HG03066 (cell line): Measurements from ENCODE around the gene OSBPL5.

Source experiments
- ATAC-seq: cut with Tn5 transposase; IDR thresholded peaks from one replicate; pipeline ENCODE4 v1.9.1; 2021; ENCODE audit warnings: low read depth; ENCODE audit not compliant: unreplicated experiment

Gene OSBPL5, protein sequence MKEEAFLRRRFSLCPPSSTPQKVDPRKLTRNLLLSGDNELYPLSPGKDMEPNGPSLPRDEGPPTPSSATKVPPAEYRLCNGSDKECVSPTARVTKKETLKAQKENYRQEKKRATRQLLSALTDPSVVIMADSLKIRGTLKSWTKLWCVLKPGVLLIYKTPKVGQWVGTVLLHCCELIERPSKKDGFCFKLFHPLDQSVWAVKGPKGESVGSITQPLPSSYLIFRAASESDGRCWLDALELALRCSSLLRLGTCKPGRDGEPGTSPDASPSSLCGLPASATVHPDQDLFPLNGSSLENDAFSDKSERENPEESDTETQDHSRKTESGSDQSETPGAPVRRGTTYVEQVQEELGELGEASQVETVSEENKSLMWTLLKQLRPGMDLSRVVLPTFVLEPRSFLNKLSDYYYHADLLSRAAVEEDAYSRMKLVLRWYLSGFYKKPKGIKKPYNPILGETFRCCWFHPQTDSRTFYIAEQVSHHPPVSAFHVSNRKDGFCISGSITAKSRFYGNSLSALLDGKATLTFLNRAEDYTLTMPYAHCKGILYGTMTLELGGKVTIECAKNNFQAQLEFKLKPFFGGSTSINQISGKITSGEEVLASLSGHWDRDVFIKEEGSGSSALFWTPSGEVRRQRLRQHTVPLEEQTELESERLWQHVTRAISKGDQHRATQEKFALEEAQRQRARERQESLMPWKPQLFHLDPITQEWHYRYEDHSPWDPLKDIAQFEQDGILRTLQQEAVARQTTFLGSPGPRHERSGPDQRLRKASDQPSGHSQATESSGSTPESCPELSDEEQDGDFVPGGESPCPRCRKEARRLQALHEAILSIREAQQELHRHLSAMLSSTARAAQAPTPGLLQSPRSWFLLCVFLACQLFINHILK

DNA sequence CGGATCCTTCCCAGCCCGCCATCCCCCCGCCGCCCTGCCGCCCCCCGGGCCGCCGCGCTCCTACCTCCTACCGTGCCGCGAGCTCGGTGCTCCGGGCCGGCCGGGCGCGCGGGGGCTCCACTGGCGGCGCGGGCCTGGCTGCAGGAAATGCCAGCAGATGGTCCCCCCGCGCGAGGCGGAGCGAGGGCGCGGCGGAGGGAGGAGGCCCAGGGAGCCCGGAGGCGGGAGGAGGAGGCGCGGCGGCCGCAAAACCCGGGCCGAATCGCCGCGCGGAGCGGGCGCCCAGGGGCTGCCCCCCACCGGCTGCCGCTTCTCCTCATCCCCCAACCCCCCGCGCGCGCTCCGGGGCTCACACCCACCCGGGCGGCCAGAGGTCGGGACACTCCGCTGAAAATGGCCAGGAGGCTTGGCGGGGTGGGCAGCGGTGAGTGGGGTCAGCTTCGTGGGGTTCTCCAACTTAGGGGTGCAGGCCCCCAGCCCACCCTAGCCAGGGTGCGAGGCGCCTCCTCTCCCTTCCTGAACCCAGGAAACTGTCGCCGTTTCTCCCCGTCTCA, at the start of gene OSBPL5:
Gene OSBPL5, minus strand, starts transcription at position 159 of the 554 bp plus-strand sequence. CDS start 36,162 bp downstream, outside the sequence.
- ATAC-seq, result no peak

DNA sequence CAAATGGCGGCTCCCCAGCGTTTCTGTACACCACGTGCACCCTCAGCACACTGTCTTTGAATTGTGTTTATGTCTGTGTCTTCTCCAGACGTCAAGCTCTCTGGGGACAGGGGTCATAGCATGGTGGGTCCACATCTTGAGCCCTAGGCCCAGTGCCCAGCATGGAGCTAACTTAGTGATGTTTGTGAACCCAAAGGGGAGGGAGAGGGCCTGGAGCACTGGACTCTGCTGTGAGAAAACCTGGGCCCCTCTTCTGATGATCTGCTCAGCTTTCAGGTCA, 49.2 kb upstream of the OSBPL5 start:
- no peak for ATAC-seq

DNA sequence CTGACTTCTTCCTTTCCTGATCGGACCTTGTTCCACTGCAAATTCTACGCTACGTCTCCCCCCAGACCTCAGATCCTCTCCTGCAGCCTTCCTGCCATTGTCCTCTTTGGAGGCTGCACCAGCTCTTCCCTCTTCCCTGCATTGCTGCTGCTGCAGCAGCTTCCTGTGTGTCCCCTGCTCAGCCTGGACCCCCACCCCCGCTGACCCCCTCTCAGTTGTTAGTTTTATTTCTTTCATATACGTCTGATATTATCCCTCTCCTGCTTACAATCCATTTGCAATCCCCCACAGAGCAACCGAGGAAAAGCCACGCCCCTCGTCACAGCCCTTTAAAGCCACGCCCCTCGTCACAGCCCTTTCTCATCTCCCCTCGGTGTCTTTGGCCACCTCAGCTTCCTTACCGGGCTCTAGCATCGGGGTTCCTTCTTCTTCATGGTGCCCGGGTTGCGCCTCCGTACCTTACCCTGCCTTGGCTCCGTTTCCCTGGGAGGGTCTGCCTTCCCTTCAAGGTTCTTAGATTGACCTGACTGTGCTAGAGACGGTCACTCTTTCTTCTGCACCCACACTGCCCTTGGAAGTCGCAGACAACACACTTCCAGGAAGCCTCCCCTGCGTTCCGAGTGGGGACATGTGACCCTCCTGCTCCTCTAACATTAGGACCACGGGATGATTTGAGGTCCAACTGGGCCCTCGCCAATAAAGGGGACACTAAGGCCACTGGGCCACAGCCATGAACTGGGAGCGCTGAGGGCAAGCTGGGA, 48.7 kb upstream of the OSBPL5 start:
- ATAC-seq, result no peak

DNA sequence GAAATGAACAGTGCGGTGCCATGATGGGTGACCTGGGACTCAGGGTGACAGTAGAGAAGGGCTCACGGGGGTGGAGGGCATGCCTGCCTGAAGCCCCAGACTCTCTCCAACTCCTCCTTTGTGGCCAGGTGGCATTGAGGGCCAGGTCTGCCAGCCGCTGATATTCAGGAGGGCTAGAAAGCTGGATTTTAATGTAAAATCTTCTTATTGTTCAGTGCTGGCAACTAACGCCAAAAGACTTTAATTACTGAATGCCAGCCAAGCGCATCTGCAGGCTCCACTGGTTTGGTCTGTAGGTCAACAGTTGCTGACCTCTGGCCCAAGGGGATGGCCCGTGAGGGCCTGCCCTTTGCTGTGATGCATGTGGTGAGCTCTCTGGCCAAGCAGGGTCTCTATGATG, 43.2 kb upstream of the OSBPL5 start:
- ATAC-seq, result no peak

GRCh38 chr11:3207526-3208189, 42.5 kb upstream of the OSBPL5 start:
- no peak for ATAC-seq

- ATAC-seq, result no peak
Measured at GRCh38 chr11:3206922-3207204, 41.8 kb upstream of the OSBPL5 start.

DNA sequence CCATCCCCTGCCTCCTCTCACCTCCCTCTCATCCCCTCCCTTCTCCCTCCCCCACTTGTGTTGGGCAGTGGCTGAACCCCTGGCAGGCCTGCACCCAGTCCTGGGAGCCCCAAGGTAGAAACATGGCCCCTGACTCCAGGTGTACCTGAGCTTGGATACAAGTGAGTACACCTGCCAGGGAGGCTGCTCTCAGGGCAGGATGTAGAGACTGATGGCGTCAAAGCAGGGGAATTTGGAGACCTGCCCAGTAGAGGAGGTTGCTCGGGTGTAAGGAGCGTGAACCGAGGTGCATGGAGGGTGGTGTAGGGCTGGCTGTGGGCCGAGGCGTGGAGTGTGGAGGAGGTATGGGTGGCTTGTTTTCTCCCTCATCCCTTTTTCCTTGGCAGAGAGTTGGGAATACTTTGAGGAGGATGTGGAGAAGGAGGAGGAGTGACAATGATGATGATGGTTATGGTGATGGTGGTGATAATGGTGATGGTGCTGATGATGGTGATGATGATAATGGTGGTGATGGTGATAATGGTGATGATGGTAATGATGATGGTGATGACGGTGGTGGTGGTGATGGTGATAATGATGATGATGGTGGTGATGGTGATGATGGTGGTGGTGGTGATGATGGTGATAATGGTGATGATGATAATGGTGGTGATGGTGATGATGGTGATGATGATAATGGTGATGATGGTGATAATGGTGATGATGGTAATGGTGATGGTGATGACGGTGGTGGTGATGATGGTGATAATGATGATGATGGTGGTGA, 41.2 kb upstream of the OSBPL5 start:
- ATAC-seq, result no peak

- no peak for ATAC-seq
Measured at GRCh38 chr11:3205261-3206155, 40.4 kb upstream of the OSBPL5 start.

DNA sequence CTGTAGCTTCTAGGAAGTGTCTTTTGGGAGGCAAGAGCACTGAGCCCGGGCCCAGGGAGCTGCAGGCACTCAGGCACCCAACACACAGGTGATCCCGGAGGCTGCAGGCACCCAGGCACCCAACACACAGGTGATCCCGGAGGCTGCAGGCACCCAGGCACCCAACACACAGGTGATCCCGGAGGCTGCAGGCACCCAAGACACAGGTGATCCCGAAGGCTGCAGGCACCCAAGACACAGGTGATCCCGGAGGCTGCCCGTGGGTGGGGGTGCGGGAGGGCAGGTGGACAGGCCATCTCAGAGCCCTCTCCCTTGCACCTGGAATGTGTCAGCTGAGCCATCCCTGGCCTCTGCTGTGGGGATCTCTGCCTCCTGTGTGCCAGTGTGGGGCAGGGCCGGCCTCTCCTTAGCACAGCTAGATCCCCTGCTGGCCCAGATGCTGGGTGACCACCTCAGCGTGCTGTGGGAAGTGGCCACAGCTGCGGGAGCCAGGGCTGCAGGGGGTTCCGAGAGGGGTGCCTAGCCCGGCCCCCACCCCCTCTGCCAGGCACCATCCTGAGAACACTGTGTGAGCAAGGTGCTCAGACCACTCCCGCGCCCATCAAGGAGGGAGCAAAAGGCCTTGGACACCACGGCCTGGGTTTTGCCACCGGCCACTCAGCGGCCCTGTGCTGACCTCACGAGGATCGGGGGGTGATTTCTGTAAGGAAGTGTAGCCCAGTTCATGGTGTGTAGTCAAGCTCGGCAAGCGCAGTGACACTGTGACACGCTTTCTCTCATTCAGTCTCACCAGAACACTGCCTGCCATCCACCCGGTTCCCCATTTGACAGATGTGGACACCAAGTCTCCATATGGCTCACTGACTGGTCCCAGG, 39.3 kb upstream of the OSBPL5 start:
- no peak for ATAC-seq

GRCh38 chr11:3203221-3204043, 38.3 kb upstream of the OSBPL5 start:
- no peak for ATAC-seq

DNA sequence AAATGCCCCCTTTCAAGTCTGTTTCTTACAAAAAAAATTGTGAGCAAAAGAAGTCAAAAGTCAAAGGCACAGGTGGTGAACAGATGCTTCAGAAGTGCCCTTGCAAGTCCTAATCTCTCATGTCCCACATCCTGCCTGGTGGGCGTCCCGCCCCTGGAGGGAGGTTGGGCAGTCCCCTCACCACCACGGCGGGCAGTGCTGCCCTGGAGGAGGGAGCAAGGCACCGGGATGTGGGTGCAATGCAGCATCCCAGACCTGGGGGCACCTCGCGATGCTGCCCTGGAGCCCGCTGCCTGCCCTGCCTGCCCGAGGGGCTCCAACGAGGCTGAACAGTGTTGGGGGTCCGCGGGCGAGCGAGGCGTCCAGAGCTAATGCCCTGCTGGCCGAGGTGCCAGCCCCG, 37.6 kb upstream of the OSBPL5 start:
- no peak for ATAC-seq

DNA sequence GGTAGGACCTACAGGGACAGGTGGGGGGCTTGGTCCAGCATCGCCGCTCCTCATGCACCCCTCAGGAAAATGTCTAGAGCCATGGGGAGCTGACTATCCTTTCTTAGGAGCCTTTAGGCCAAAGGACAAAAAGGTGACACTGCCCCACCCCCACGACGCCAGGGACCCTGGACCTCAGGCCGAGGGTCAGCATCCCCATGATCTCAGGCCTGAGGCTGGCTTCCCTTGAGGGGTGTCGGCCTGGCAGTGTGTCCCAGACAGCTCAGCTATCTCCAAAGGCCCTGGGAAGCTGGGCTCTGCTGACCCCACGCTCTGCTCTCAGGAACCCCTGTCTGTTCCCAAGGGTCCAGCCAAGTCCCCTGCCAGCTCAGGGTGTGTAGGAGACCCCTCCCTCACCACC, 37.2 kb upstream of the OSBPL5 start:
- ATAC-seq, result no peak

- no peak for ATAC-seq
Measured at GRCh38 chr11:3201677-3202181, 36.6 kb upstream of the OSBPL5 start.

GRCh38 chr11:3201112-3201581, 36.0 kb upstream of the OSBPL5 start:
- no peak for ATAC-seq

DNA sequence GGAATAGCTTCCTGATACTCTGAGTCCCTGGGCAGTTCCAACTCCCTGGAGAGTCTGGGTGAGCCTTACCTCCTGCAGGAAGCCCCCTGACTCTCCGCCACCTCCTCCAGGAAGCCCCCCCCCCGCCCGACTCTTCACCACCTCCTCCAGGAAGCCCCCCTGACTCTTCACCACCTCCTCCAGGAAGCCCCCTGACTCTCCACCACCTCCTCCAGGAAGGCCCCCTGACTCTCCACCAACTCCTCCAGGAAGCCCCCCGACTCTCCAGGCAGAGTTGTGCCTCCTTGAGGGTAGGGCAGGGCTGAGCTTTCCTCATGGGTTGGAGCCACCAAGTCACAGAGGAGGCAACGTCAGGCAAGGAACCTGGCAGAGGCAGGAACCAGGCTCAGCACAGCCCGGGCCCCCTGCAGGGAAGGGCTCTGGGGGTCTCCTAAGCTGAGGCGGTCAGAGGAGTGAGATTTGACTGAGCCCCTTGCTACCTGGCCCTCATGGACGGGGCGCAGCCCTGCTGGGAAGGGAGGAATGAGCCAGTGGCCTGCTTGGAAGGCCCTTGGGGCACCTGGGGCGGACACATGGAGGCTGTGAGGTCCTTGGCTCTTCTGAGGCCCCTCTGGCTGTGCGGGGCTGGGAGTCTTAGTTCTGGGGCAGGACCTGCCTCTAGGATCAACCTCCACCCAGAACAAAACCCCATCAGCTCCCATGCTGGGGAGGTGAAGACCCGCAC, 35.4 kb upstream of the OSBPL5 start:
- no peak for ATAC-seq
